Endometrium (tissue), 2 donors: Measurements from ENCODE around the gene EPHA1.

Experiments
- FAIRE-seq: peaks from 2 replicates; lab custom pipeline; 2012; peaks lifted over from hg19 to GRCh38; lab: Jason Lieb, UNC
- donor health status: control.
- donor health status: control.

EPHA1 gene

DNA sequence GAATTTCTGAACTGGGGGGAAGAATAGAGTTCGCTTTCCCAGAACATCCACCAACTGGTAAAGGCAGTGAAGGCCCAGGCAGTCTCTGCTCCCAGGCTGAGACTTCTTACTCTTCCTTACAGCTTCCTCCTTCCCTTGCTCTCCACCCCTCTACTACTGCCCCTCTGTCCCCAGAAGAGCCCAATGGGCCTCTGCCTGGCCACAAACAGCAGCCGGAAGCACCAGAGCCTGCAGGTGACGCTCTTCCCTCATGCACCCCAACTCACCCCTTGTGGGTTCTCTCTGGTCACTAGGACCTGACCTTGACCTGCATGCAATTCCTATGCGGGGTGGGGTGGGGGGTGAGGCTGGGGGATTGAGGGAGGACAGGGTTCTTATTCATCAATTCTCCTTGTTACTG lies 62.6 kb downstream of the EPHA1 start:
- no peak for FAIRE-seq

DNA sequence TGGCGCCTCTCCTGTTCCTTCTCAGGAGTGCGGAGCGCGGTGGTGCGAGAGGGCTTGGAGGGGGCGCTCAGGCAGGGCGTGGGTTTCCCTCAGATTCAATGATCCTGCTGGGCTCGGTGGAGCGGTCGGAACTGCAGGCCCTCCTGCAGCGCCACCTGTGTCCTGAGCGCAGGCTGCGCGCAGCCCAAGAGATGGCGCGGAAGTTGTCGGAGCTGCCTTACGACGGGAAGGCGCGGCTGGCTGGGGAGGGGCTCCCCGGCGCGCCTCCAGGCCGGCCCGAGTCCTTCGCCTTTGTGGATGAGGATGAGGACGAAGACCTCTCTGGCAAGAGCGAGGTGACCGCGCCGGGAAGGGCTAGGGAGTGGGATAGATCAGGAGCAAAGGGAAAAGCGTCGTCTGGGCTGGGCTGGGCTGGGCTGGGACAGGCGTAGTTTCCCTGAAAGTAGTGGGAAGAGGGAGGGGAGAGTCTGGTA lies 63.2 kb downstream of the EPHA1 start:
- FAIRE-seq, result no peak

DNA sequence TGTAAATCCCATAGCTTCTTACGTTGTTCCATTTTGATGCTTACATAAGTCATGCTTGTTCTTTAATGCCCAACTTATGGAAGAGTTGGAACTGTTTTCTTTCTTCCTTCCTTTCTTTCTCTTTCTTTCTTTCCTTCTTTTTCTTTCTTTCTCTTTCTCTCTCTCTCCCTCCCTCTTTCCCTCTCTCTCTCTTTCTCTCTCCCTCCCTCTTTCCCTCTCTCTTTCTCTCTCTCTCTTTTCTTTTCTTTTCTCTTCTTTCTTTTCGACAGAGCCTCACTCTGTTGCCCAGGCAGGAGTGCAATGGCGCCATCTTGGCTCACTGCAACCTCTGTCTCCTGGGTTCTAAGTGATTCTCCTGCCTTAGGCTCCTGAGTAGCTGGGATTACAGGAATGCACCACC lies 65.1 kb downstream of the EPHA1 start:
- FAIRE-seq, result no peak

- FAIRE-seq, result no peak
These were observed 66.8 kb downstream of the EPHA1 start for GRCh38 chr7:143341842-143342241.
